ENCODE measurements around the gene MYCT1. TPM values are rescaled to one million over a fixed set of nuclear protein-coding genes. Genes with fewer than 3 reads are reported as not detected.

MYCT1 gene
- total and polyA plus RNA-seq, 2 donors (not counting 1 experiment from before 2014, with no cell fraction given) = not detected

DNA sequence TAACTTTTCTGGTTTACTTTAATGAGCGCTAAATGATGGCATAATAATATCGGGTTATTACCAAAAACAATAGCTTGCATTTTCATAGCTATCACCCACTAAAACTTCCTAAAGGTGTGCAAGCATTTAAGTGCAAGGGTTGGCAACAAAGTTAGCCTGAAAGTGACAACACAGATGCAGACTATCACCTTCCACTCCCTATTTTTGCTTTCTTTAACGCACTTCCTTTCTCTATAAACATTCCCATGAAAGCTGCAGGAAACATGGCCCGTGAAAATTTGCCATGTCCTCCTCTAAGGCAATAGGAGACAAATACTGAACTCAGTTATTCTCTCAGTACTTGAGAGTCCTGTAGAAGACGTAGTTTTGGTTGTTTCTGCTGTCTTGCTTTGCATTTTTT, 2.7 kb downstream of the MYCT1 start:
- intact Hi-C loops (cut with micrococcal nuclease) = no loop called here
- Histone ChIP-seq H3K27me3 (replicated peaks in 1 of 4; ENCODE audit: control extremely low read depth in 1 of 4, control insufficient read depth in 3 of 4, insufficient read depth in 4 of 4, low read length in 3 of 4) (no peaks in the 10 kb centered on the region), H4K20me1 (ENCODE audit: control insufficient read depth, insufficient read depth, low read length, poor library complexity, severe bottlenecking) (no peaks in the 10 kb centered on the region), H3K9ac (ENCODE audit: low read length) (no peak overlapping the region), H3K4me2 (replicated peaks; ENCODE audit: low read depth, low read length, poor library complexity, severe bottlenecking) (no peak overlapping the region), H3K4me1 (ENCODE audit: control insufficient read depth in 2 of 2, insufficient read depth in 2 of 2, low read length in 2 of 2) (no peaks in the 10 kb centered on the region), H3K79me2 (ENCODE audit: control insufficient read depth, insufficient read depth, low read length) (no peaks in the 10 kb centered on the region), H3K9me3 (ENCODE audit: control extremely low read depth in 1 of 3, control insufficient read depth in 2 of 3, insufficient read depth in 1 of 3, low read length in 2 of 3) (no peaks in the 10 kb centered on the region), H3K4me3 (ENCODE audit: control extremely low read depth in 1 of 5, extremely low read depth in 1 of 5, insufficient read depth in 1 of 5, low read depth in 2 of 5, low read length in 4 of 5) (no peak overlapping the region), H3K27ac (ENCODE audit: low read length in 2 of 2) (no peak overlapping the region), H2AFZ (ENCODE audit: insufficient read depth, low read depth, low read length, poor library complexity, severe bottlenecking) (no peak overlapping the region), H3K36me3 (replicated peaks in 1 of 2; ENCODE audit: control extremely low read depth in 1 of 2, control insufficient read depth in 1 of 2, extremely low read depth in 1 of 2, insufficient read depth in 2 of 2, low read length in 1 of 2) (no peaks in the 10 kb centered on the region)
- Mint-ChIP-seq H3K4me3 (no peak overlapping the region), H3K9me3 (ENCODE audit: insufficient read depth) (no peaks in the 10 kb centered on the region), H3K27ac (no peak overlapping the region), H3K27me3 (peaks cover 21% of the 10 kb centered on the region), H3K4me1 (no peaks in the 10 kb centered on the region)
- POLR2A ChIA-PET = no interaction called here
- CTCF ChIA-PET = no interaction called here
- WGBS (ENCODE audit: insufficient coverage) = 40% methylated on average over 1 of the region's 5 CpGs
- TF ChIP-seq, protein P1, sequence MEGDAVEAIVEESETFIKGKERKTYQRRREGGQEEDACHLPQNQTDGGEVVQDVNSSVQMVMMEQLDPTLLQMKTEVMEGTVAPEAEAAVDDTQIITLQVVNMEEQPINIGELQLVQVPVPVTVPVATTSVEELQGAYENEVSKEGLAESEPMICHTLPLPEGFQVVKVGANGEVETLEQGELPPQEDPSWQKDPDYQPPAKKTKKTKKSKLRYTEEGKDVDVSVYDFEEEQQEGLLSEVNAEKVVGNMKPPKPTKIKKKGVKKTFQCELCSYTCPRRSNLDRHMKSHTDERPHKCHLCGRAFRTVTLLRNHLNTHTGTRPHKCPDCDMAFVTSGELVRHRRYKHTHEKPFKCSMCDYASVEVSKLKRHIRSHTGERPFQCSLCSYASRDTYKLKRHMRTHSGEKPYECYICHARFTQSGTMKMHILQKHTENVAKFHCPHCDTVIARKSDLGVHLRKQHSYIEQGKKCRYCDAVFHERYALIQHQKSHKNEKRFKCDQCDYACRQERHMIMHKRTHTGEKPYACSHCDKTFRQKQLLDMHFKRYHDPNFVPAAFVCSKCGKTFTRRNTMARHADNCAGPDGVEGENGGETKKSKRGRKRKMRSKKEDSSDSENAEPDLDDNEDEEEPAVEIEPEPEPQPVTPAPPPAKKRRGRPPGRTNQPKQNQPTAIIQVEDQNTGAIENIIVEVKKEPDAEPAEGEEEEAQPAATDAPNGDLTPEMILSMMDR (IDR thresholded peaks at IDR 0.05) = no peak
- TF ChIP-seq EZH2 (IDR thresholded peaks at IDR 0.05; ENCODE audit: borderline replicate concordance, insufficient read depth, low read depth, low read length, poor library complexity, severe bottlenecking) = no peak
- DNase-seq (no peak), ATAC-seq (ENCODE audit: low read depth) (no peak)

DNA sequence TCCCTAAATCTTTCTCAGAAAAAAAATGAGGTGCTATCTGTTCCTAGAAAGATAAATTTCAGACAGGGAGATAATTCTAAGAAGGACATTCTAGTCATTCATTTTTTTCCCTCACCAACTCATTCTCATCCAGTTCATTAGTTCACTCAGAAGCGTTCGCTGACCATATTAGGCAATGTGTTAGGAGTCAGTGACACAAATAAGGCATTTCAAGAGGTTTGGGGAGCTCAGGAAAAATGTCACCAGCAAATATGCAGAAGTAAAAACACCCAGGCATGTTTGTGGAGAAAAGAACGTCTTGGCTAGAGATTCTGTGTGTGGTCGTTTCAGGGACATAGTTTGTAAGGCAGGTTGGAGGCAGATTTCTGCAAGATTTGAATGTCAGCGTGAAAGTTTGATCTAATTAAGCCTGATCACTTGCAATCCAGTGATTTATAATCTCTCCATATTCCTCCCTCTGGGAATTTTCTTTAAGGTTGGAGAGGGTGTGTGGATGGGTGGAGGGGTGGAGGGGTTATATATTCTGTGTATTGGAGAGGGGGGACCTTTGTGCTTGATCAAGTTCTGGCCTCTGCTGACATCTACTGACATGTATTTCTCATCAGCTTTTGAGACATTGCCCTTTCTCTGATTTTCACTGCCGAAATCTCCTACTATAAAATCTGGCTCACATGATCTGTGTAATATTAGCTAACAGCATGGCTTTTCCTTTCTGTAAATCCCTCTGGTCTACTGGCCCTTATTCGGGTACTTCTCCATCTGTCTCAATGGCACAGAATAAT, 3.6 kb downstream of the MYCT1 start:
- no peaks in the 10 kb centered on the region for H3K27me3 ChIP-seq (replicated peaks in 1 of 4; ENCODE audit: control extremely low read depth in 1 of 4, control insufficient read depth in 3 of 4, insufficient read depth in 4 of 4, low read length in 3 of 4)

More for the DNA sequence above, 3.6 kb downstream of the MYCT1 start:
- DNase-seq (no peak), ATAC-seq (ENCODE audit: low read depth) (no peak)
- Histone ChIP-seq H3K9ac (ENCODE audit: low read length) (no peak overlapping the region), H4K20me1 (ENCODE audit: control insufficient read depth, insufficient read depth, low read length, poor library complexity, severe bottlenecking) (no peaks in the 10 kb centered on the region), H3K79me2 (ENCODE audit: control insufficient read depth, insufficient read depth, low read length) (no peaks in the 10 kb centered on the region), H3K36me3 (replicated peaks in 1 of 2; ENCODE audit: control extremely low read depth in 1 of 2, control insufficient read depth in 1 of 2, extremely low read depth in 1 of 2, insufficient read depth in 2 of 2, low read length in 1 of 2) (no peaks in the 10 kb centered on the region), H2AFZ (ENCODE audit: insufficient read depth, low read depth, low read length, poor library complexity, severe bottlenecking) (no peak overlapping the region), H3K27ac (ENCODE audit: low read length in 2 of 2) (no peak overlapping the region), H3K9me3 (ENCODE audit: control extremely low read depth in 1 of 3, control insufficient read depth in 2 of 3, insufficient read depth in 1 of 3, low read length in 2 of 3) (no peaks in the 10 kb centered on the region), H3K4me1 (ENCODE audit: control insufficient read depth in 2 of 2, insufficient read depth in 2 of 2, low read length in 2 of 2) (no peaks in the 10 kb centered on the region), H3K4me3 (ENCODE audit: control extremely low read depth in 1 of 5, extremely low read depth in 1 of 5, insufficient read depth in 1 of 5, low read depth in 2 of 5, low read length in 4 of 5) (no peak overlapping the region), H3K4me2 (replicated peaks; ENCODE audit: low read depth, low read length, poor library complexity, severe bottlenecking) (no peak overlapping the region)
- TF ChIP-seq, protein P1 (IDR thresholded peaks at IDR 0.05) = no peak
- TF ChIP-seq EZH2 (IDR thresholded peaks at IDR 0.05; ENCODE audit: borderline replicate concordance, insufficient read depth, low read depth, low read length, poor library complexity, severe bottlenecking) = no peak
- Mint-ChIP-seq H3K4me1 (no peaks in the 10 kb centered on the region), H3K27me3 (peaks cover 20% of the 10 kb centered on the region), H3K27ac (no peak overlapping the region), H3K9me3 (ENCODE audit: insufficient read depth) (no peaks in the 10 kb centered on the region), H3K4me3 (no peak overlapping the region)
- 3% methylated on average over 5 of the region's 7 CpGs for WGBS (ENCODE audit: insufficient coverage)
- intact Hi-C loops (cut with micrococcal nuclease) = no loop called here
- ChIA-PET CTCF (no interaction called here), POLR2A (no interaction called here)
